Measurements from ENCODE around the gene ASPDH.

Gene ASPDH

GRCh38 chr19:50549927-50550593 is 36.3 kb upstream of the ASPDH start:
- peaks cover 3% of the 10 kb centered on the region; the same call in 1 of the 2 replicates for H3K4me1 ChIP-seq
- peaks cover 18% of the 10 kb centered on the region for H3K27me3 ChIP-seq
- H3K9me3 ChIP-seq: no peaks in the 10 kb centered on the region
- H3K36me3 ChIP-seq: no peaks in the 10 kb centered on the region
- H3K4me3 ChIP-seq (ENCODE audit: low read depth, low read length): no peak overlapping the region
- TF ChIP-seq CTCF (IDR thresholded peaks at IDR 0.05; ENCODE audit: low read depth, low read length): no peak
- no peak for DNase-seq

GRCh38 chr19:50549059-50549926 is 35.6 kb upstream of the ASPDH start:
- TF ChIP-seq CTCF (IDR thresholded peaks at IDR 0.05; ENCODE audit: low read depth, low read length): no peak
- Histone ChIP-seq H3K4me1 (peaks cover 3% of the 10 kb centered on the region; the same call in 1 of the 2 replicates), H3K4me3 (ENCODE audit: low read depth, low read length) (no peak overlapping the region), H3K36me3 (no peaks in the 10 kb centered on the region), H3K9me3 (no peaks in the 10 kb centered on the region), H3K27me3 (peaks cover 18% of the 10 kb centered on the region)
- no peak for DNase-seq

- peaks cover 18% of the 10 kb centered on the region for H3K27me3 ChIP-seq
- no peaks in the 10 kb centered on the region for H3K36me3 ChIP-seq
- H3K4me3 ChIP-seq (ENCODE audit: low read depth, low read length): no peak overlapping the region
- H3K4me1 ChIP-seq: peaks cover 3% of the 10 kb centered on the region; the same call in 1 of the 2 replicates
- DNase-seq: no peak
- no peak for TF ChIP-seq CTCF (IDR thresholded peaks at IDR 0.05; ENCODE audit: low read depth, low read length)
- H3K9me3 ChIP-seq: no peaks in the 10 kb centered on the region
Observed at GRCh38 chr19:50548191-50549058, 34.7 kb upstream of the ASPDH start.

DNA sequence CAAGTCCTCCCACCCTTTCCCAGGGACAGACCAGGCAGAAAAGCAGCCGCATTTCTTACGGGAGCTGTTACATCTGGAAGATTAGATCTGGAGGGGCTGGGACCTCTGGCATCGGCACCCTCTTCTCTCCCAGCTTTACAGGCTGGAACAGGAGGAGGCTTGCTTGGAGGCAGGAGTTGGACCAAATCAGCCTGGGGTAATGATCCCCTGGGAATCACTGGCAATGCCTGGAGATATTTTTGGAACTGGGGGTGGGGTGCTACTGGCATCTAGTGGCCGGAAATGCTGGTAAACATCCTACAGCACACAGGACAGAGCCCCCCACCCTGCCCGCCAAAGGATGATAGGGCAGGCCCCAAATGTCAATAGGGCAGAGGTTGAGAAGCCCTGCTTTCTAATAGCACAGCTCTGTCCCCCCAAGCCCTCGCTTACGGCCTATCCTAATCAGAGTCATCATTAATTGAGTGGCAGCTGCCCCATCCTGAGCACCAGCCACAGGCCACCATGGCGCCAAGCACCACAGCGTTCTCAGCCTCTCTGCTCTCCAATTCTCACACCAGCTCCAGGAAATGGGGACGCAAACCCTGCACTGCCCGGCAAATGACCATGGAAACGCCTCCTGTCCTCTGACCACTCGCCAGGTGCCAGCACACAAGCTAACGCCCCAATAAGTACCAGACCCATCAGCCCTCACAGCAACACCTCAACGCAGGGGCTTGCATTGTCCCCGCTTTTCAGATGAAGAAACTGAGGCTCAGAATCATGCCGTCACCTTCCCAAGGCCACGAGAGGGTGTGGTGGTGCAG is 33.9 kb upstream of the ASPDH start:
- H3K36me3 ChIP-seq: no peaks in the 10 kb centered on the region
- TF ChIP-seq CTCF (IDR thresholded peaks at IDR 0.05; ENCODE audit: low read depth, low read length): peak; percentile 33
- DNase-seq: peak; percentile 35
- H3K9me3 ChIP-seq: no peaks in the 10 kb centered on the region
- peaks cover 3% of the 10 kb centered on the region; the same call in 1 of the 2 replicates for H3K4me1 ChIP-seq
- no peak overlapping the region for H3K4me3 ChIP-seq (ENCODE audit: low read depth, low read length)
- H3K27me3 ChIP-seq: peaks cover 18% of the 10 kb centered on the region

GRCh38 chr19:50546527-50547221 is 33.0 kb upstream of the ASPDH start:
- Histone ChIP-seq H3K4me1 (peaks cover 3% of the 10 kb centered on the region; the same call in 1 of the 2 replicates), H3K27me3 (peaks cover 18% of the 10 kb centered on the region), H3K4me3 (ENCODE audit: low read depth, low read length) (no peak overlapping the region), H3K9me3 (no peaks in the 10 kb centered on the region), H3K36me3 (no peaks in the 10 kb centered on the region)
- DNase-seq: no peak
- TF ChIP-seq CTCF (IDR thresholded peaks at IDR 0.05; ENCODE audit: low read depth, low read length): no peak
